Ascending aorta (tissue), 2 donors: ENCODE data around the gene FOSB. TPM values are rescaled to one million over a fixed set of nuclear protein-coding genes. Genes with fewer than 3 reads are reported as not detected.
"Not testable (repeated sequence)": the region's sequence is repeated elsewhere in the genome, so short reads cannot be mapped to it uniquely, and the experiment has no call there.

Source experiments
- DNase-seq, 2 donors: peaks; one replicate each; pipeline ENCODE4 v3.0.0-alpha.2; 2019; ENCODE audit warnings: low spot score in 2 of 2
- H3K27ac ChIP-seq, 2 donors: fragments of 200-600 bp; sonication (generic); one replicate each; pipeline ENCODE4 v1.5.1; 2016 to 2017; ENCODE audit warnings: mild to moderate bottlenecking in 1 of 2
- H3K27me3 ChIP-seq: fragments of 200-600 bp; sonication (generic); one replicate; pipeline ENCODE4 v1.5.1; 2017
- H3K36me3 ChIP-seq, 2 donors: fragments of 200-600 bp; sonication (generic); one replicate each; pipeline ENCODE4 v1.5.1; 2016
- H3K4me1 ChIP-seq, 2 donors: fragments of 200-600 bp; sonication (generic); one replicate each; pipeline ENCODE4 v1.5.1; 2016 to 2017; ENCODE audit warnings: mild to moderate bottlenecking in 1 of 2
- H3K4me3 ChIP-seq, 2 donors: fragments of 200-600 bp; sonication (generic); one replicate each; pipeline ENCODE4 v1.5.1; 2016 to 2017; ENCODE audit warnings: mild to moderate bottlenecking in 1 of 2
- H3K9me3 ChIP-seq, 2 donors: fragments of 200-600 bp; sonication (generic); one replicate each; pipeline ENCODE4 v1.5.1; 2016
- CTCF ChIP-seq, 3 experiments: fragments of 200-600 bp in 2 of 3; fragments of 450-650 bp in 1 of 3; sonication (generic) in 2 of 3; IDR thresholded peaks; one replicate each; pipeline ENCODE4 v1.5.1; 2016 to 2019; ENCODE audit warnings: antibody characterized with exemption in 3 of 3, mild to moderate bottlenecking in 1 of 3, moderate library complexity in 1 of 3
- intact Hi-C: fragments of 100-400 bp; cut with DNase I; formaldehyde crosslinking; loops from one replicate; pipeline ENCODE4 v1.15.1; 2023
- total RNA-seq: library from RNA; depleted of rRNA; stranded (reverse); fragments of >200 nt; gene quantifications from one replicate; pipeline ENCODE4 v1.1.0, GENCODE V29; 2016

Gene FOSB
- total RNA-seq, 1 donor from 2014 or later = 511 TPM

GRCh38 chr19:45507872-45508416 lies 40.1 kb downstream of the FOSB start:
- Histone ChIP-seq H3K9me3 (no peaks in the 10 kb centered on the region), H3K27me3 (no peaks in the 10 kb centered on the region), H3K4me3 (peak overlapping the region; percentile 97 to 99), H3K27ac (peak overlapping the region; percentile 90 to 96), H3K4me1 (peaks cover 2 to 12% of the 10 kb centered on the region in 2 donors), H3K36me3 (no peaks in the 10 kb centered on the region)
- no peak for TF ChIP-seq CTCF (IDR thresholded peaks at IDR 0.05)
- intact Hi-C loops = loop anchor here (2.0 to 10.0 kb wide), 6 partner anchors 15 to 507 kb away; partner anchors contain the start of genes MARK4, OPA3, QPCTL and RELB
- DNase-seq = no peak

- no peak for TF ChIP-seq CTCF (IDR thresholded peaks at IDR 0.05)
- Histone ChIP-seq H3K9me3 (no peaks in the 10 kb centered on the region), H3K36me3 (no peaks in the 10 kb centered on the region), H3K4me3 (peak overlapping the region; percentile 97 to 99), H3K4me1 (peaks cover 2 to 12% of the 10 kb centered on the region in 2 donors), H3K27me3 (no peaks in the 10 kb centered on the region), H3K27ac (peak overlapping the region; percentile 90 to 96)
- no peak for DNase-seq
- intact Hi-C loops = loop anchor here (2.0 to 10.0 kb wide), 5 partner anchors 14 to 254 kb away; partner anchors contain the start of genes MARK4, OPA3, QPCTL and SNRPD2
These were observed 40.6 kb downstream of the FOSB start for GRCh38 chr19:45508417-45508860.

- intact Hi-C loops = loop anchor here (2.0 to 10.0 kb wide), 5 partner anchors 14 to 254 kb away; partner anchors contain the start of genes MARK4, OPA3, QPCTL and SNRPD2
- H3K9me3 ChIP-seq = no peaks in the 10 kb centered on the region
- peak overlapping the region; percentile 90 to 96 for H3K27ac ChIP-seq
- peak; percentile 53 to 93 for DNase-seq
- peaks cover 2 to 17% of the 10 kb centered on the region in 2 donors for H3K4me1 ChIP-seq
- no peaks in the 10 kb centered on the region for H3K27me3 ChIP-seq
- no peaks in the 10 kb centered on the region for H3K36me3 ChIP-seq
- peak in 1 of 3 experiments; percentile 2 for TF ChIP-seq CTCF (IDR thresholded peaks at IDR 0.05)
- H3K4me3 ChIP-seq = peak overlapping the region; percentile 97 to 99
These were observed 41.3 kb downstream of the FOSB start for GRCh38 chr19:45508861-45509691.

GRCh38 chr19:45509692-45510015 lies 41.9 kb downstream of the FOSB start:
- peak overlapping the region; percentile 97 to 99 for H3K4me3 ChIP-seq
- TF ChIP-seq CTCF (IDR thresholded peaks at IDR 0.05) = no peak
- intact Hi-C loops = loop anchor here (2.0 to 10.0 kb wide), 5 partner anchors 13 to 255 kb away; partner anchors contain the start of genes MARK4, OPA3, QPCTL and SNRPD2
- no peak for DNase-seq
- H3K36me3 ChIP-seq = no peaks in the 10 kb centered on the region
- no peaks in the 10 kb centered on the region for H3K27me3 ChIP-seq
- H3K9me3 ChIP-seq = no peaks in the 10 kb centered on the region
- peaks cover 2 to 20% of the 10 kb centered on the region in 2 donors for H3K4me1 ChIP-seq
- peak overlapping the region; percentile 90 to 96 for H3K27ac ChIP-seq

- H3K36me3 ChIP-seq, intact Hi-C loops, H3K27me3 ChIP-seq, H3K9me3 ChIP-seq, DNase-seq: not testable (repeated sequence)
- peak overlapping the region; percentile 97 to 99 for H3K4me3 ChIP-seq
- H3K27ac ChIP-seq = peak overlapping the region; percentile 90 to 96
- peaks cover 2 to 22% of the 10 kb centered on the region in 2 donors for H3K4me1 ChIP-seq
These were observed 42.6 kb downstream of the FOSB start for GRCh38 chr19:45510352-45510751.

- intact Hi-C loops = no loop called here
- DNase-seq = no peak
- Histone ChIP-seq H3K36me3 (peaks cover 4 to 6% of the 10 kb centered on the region in 2 donors), H3K27ac (peak overlapping the region in 1 of 2 donors; percentile 96), H3K4me1 (peaks cover 2 to 22% of the 10 kb centered on the region in 2 donors), H3K4me3 (no peak overlapping the region), H3K27me3 (no peaks in the 10 kb centered on the region), H3K9me3 (no peaks in the 10 kb centered on the region)
- TF ChIP-seq CTCF (IDR thresholded peaks at IDR 0.05) = no peak
These were observed 43.3 kb downstream of the FOSB start for GRCh38 chr19:45511074-45511473.
